ENCODE data around the gene HADHB. TPM values are rescaled to one million over a fixed set of nuclear protein-coding genes. Genes with fewer than 3 reads are reported as not detected.
"Not testable (repeated sequence)": the region's sequence is repeated elsewhere in the genome, so short reads cannot be mapped to it uniquely, and the experiment has no call there.

The HADHB gene
- total RNA-seq, 2 experiments from 2014 or later, result 59.1 to 63.5 TPM

DNA sequence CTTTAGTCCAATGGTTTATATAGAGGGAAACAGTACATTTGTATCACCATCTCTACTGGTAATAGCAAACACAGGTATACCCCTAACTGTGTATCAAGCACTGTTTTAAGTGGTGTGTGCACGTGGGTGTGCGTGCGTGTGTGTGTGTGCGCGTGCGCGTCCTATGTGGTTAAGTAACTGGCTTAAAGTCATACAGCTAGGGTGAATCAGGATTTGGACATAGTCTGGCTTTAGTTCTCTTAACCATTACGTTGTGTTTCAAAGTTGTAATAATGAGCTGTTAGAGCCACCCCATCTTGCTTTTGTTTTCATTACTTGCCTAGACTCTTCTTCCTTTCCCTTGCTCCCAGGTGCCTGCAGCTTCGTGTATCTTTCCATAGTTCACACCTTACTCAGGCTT lies 2.1 kb downstream of the HADHB start:
- H3K27ac Mint-ChIP-seq, result peak overlapping the region; percentile 4
- H3K9me3 Mint-ChIP-seq (ENCODE audit: insufficient read depth), result no peaks in the 10 kb centered on the region
- ChIA-PET POLR2A (interaction anchor here (0.6 to 4.7 kb wide), 3 partner anchors 10 to 1027 kb away, joined by 3 to 26 read pairs (median 3); partner anchors contain the start of genes ADGRF3 and SELENOI), CTCF (interaction anchor here (1.0 to 5.5 kb wide), 3 partner anchors 53 to 84 kb away, joined by 3 to 32 read pairs (median 3); no protein-coding TSS in a partner anchor)
- peaks cover 38% of the 10 kb centered on the region for H3K4me1 Mint-ChIP-seq (ENCODE audit: low read depth)
- peak overlapping the region; percentile 99 for H3K4me3 Mint-ChIP-seq
- ATAC-seq, result no peak
- DNase-seq, result peak; percentile 44
- H3K36me3 Mint-ChIP-seq (ENCODE audit: low read depth), result peaks cover 3% of the 10 kb centered on the region
- no peaks in the 10 kb centered on the region for H3K27me3 Mint-ChIP-seq (ENCODE audit: low read depth)

DNA sequence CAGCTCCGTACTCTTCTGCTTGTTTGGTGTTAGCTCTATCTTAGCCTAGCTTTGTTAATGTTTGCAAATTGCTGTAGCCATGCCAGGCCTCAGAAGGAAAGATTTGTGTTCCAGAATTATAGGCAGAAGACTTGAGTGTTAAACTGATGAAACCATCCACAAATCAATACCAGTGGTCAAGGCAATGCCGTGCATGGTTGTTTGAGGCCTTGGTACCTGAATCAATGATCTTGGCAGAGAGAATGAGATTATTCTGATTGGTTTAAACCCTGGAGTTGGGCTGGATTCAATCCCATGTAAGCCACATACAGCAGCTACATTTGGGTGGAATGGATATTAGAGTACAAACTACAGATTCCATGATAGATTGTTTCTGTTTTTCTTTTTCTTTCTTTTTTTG lies 4.9 kb downstream of the HADHB start:
- CTCF ChIA-PET, result no interaction called here
- POLR2A ChIA-PET, result no interaction called here
- Mint-ChIP-seq H3K27ac (no peak overlapping the region), H3K4me3 (no peak overlapping the region), H3K4me1 (ENCODE audit: low read depth) (peaks cover 27% of the 10 kb centered on the region), H3K27me3 (ENCODE audit: low read depth) (no peaks in the 10 kb centered on the region), H3K36me3 (ENCODE audit: low read depth) (peaks cover 2% of the 10 kb centered on the region), H3K9me3 (ENCODE audit: insufficient read depth) (no peaks in the 10 kb centered on the region)
- DNase-seq, result no peak
- no peak for ATAC-seq

DNA sequence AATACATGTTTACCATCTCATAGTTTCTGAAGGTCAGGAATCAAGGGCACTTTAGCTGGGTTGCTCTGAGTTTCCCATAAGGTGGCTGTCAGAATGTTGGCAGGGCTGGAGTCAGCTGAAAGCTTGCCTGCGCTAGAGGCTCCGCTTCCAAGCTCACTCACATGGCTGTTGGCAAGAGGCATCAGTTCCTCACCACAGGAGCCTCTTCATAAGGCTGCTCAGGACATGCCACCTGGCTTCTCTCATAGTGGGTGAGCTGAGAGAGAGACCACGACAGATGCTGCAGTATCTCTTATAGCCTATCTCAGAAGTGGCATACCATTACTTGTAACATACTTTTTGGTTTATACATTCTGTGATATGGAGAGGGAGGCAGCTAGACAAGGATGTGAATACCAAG lies 7.2 kb downstream of the HADHB start:
- peaks cover 7% of the 10 kb centered on the region for H3K4me1 Mint-ChIP-seq (ENCODE audit: low read depth)
- no peak overlapping the region for H3K27ac Mint-ChIP-seq
- CTCF ChIA-PET, result interaction anchor here (0.6 to 1.3 kb wide), 3 partner anchors 10 to 78 kb away, joined by 3 to 7 read pairs (median 3); no protein-coding TSS in a partner anchor
- DNase-seq (no peak), ATAC-seq (no peak)
- no peaks in the 10 kb centered on the region for H3K27me3 Mint-ChIP-seq (ENCODE audit: low read depth)
- peaks cover 10% of the 10 kb centered on the region for H3K36me3 Mint-ChIP-seq (ENCODE audit: low read depth)
- H3K9me3 Mint-ChIP-seq (ENCODE audit: insufficient read depth), result no peaks in the 10 kb centered on the region
- POLR2A ChIA-PET, result interaction anchor here (1.1 kb wide), 1 partner anchor 12 kb away, joined by 3 read pairs; no protein-coding TSS in a partner anchor
- H3K4me3 Mint-ChIP-seq, result no peak overlapping the region

DNA sequence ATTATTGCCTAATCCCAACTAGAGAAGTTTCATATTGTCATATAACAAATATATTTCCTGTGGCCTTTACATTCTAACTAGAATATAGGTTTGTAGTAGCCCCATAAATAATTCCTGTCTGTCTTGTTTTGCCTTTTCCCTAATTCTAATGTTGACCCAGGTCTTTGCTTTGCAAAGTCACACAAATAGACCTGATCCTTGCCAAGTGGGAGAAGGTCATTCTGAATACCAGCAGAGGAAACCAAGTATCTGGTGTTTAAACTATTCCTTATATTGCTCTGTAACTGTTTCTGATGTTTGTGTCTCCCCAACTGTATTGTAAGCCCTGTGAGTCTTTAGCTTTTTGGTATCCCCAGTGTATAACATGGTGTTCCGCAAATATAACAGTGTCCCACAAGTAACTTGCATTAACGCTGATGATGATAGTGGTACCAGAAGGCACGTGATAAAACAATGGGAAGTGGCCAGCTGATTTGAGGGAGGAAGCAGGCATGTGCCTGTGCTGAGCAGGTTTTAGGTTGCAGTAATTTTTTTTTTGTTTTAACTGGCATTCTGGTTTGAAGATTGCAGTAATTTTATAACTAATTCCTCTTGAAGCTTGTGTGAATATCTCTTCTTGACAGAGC lies 11.1 kb downstream of the HADHB start:
- DNase-seq, result no peak
- H3K36me3 Mint-ChIP-seq (ENCODE audit: low read depth), result peaks cover 14% of the 10 kb centered on the region

DNA sequence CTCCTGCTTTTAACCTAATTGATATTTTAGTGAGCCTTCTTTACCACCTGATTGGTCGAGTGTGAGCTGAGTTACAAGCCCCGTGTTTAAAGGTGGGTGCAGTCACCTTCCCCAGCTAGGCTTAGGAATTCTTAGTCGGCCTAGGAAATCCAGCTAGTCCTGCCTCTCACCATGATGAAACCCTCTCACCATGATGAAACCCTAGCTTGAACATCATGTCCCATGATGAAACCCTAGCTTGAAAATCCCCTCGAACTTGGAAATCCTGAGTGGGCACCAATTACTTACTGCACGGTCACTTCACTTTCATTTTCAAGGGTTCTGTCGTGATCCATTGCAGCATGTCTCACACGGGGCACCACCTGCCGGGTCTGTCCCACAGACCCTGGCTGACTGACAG lies 14.1 kb downstream of the HADHB start:
- H3K27ac Mint-ChIP-seq; POLR2A ChIA-PET; ATAC-seq; H3K9me3 Mint-ChIP-seq (ENCODE audit: insufficient read depth); H3K27me3 Mint-ChIP-seq (ENCODE audit: low read depth); H3K4me3 Mint-ChIP-seq; DNase-seq; H3K4me1 Mint-ChIP-seq (ENCODE audit: low read depth): not testable (repeated sequence)
- H3K36me3 Mint-ChIP-seq (ENCODE audit: low read depth), result peaks cover 18% of the 10 kb centered on the region
- CTCF ChIA-PET, result interaction anchor here (1.0 to 1.8 kb wide), 2 partner anchors 15 to 72 kb away, joined by 3 to 4 read pairs; no protein-coding TSS in a partner anchor

More for the DNA sequence above, 11.1 kb downstream of the HADHB start:
- ChIA-PET CTCF (interaction anchor here (1.1 kb wide), 2 partner anchors 12 to 70 kb away, joined by 3 to 6 read pairs; partner anchors contain the start of gene HADHA), POLR2A (no interaction called here)
- ATAC-seq, result no peak
- Mint-ChIP-seq H3K9me3 (ENCODE audit: insufficient read depth) (no peaks in the 10 kb centered on the region), H3K4me1 (ENCODE audit: low read depth) (peaks cover 4% of the 10 kb centered on the region), H3K4me3 (no peak overlapping the region), H3K27me3 (ENCODE audit: low read depth) (no peaks in the 10 kb centered on the region), H3K27ac (no peak overlapping the region)

DNA sequence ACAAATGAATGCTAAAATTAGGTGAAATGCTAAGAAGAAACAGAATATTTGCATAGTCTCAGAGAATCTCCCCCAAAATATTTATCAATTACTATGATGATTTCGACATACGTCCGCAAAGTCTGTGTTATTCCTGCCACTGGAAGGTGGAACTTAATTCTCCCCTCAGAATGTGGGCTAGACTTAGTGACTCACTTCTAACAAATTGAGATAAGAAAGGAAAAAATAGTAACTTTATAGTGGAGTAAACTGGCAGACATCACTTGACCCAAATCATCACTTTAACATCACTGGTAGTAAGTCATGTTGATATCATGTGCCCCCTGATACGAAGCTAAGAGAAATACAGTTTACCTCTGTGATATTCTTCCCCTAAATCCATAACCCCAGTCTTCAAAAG lies 23.5 kb downstream of the HADHB start:
- POLR2A ChIA-PET, result no interaction called here
- H3K4me1 Mint-ChIP-seq (ENCODE audit: low read depth), result peaks cover 3% of the 10 kb centered on the region
- CTCF ChIA-PET, result no interaction called here

DNA sequence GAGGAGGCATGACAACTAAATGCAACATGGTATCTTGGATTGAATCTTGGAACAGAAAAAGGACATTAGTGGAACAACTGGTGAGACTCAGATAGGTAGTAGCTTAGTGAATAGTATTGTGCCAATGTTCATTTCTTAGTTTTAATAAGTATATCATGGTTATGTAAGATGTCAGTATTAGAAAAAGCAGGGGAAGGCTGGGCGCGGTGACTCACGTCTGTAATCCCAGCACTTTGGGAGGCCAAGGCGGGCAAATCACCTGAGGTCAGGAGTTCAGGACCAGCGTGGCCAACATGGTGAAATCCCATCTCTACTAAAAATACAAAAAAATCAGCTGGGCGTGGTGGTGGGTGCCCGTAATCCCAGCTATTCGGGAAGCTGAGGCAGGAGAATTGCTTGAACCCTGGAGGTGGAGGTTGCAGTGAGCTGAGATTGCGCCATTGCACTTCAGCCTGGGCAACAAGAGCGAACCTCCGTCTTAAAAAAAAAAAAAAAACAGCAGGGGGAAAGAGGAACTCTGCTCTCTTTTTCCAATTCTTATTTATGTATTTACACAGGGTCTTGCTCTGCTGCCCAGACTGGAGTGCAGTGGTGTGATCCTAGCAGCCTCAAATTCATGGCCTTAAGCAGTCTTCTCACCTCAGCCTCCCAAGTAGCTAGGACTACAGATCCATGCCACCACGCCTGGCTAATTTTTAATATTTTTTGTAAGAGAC lies 24.1 kb downstream of the HADHB start:
- ATAC-seq; H3K4me3 Mint-ChIP-seq; H3K9me3 Mint-ChIP-seq (ENCODE audit: insufficient read depth); H3K27me3 Mint-ChIP-seq (ENCODE audit: low read depth); H3K4me1 Mint-ChIP-seq (ENCODE audit: low read depth); CTCF ChIA-PET; H3K27ac Mint-ChIP-seq; DNase-seq: not testable (repeated sequence)
- H3K36me3 Mint-ChIP-seq (ENCODE audit: low read depth), result peaks cover 14% of the 10 kb centered on the region
- POLR2A ChIA-PET, result interaction anchor here (0.5 kb wide), 1 partner anchor 441 kb away, joined by 3 read pairs; no protein-coding TSS in a partner anchor

More for the DNA sequence above, 23.5 kb downstream of the HADHB start:
- H3K36me3 Mint-ChIP-seq (ENCODE audit: low read depth), result peaks cover 15% of the 10 kb centered on the region
- no peaks in the 10 kb centered on the region for H3K27me3 Mint-ChIP-seq (ENCODE audit: low read depth)
- no peak overlapping the region for H3K4me3 Mint-ChIP-seq
- DNase-seq (no peak), ATAC-seq (no peak)
- no peaks in the 10 kb centered on the region for H3K9me3 Mint-ChIP-seq (ENCODE audit: insufficient read depth)
- no peak overlapping the region for H3K27ac Mint-ChIP-seq

DNA sequence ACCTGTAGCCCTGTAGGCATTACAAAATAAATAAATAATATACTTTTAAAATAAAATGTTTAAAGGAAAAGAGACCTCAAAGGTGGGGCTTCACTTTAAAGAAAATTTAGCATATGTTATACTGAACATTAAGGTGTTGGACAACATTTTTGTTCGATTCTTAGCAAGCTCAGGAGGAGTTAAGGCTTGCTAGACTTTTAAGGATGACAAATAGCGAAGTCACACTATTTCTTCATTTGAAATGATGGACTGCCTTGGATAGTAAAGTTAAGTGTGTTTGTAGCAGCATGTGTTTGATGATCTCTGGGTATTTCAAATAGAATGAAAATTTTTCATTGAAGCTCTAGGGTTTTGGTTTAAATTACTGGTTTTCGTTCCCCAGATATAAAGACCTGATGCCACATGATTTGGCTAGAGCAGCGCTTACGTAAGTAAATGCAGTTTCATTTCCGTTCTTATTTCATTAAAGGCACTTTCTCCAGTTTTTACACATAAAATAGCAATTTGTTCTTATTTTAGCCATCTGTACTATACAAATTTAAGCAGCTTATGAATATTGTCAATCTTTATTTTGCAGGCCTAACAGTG lies 24.9 kb downstream of the HADHB start:
- ChIA-PET POLR2A (interaction anchor here (0.5 kb wide), 1 partner anchor 442 kb away, joined by 3 read pairs; no protein-coding TSS in a partner anchor), CTCF (no interaction called here)
- Mint-ChIP-seq H3K27ac (no peak overlapping the region), H3K27me3 (ENCODE audit: low read depth) (no peaks in the 10 kb centered on the region), H3K4me1 (ENCODE audit: low read depth) (peaks cover 6% of the 10 kb centered on the region), H3K9me3 (ENCODE audit: insufficient read depth) (no peaks in the 10 kb centered on the region), H3K4me3 (no peak overlapping the region), H3K36me3 (ENCODE audit: low read depth) (peaks cover 15% of the 10 kb centered on the region)
- DNase-seq (no peak), ATAC-seq (no peak)

DNA sequence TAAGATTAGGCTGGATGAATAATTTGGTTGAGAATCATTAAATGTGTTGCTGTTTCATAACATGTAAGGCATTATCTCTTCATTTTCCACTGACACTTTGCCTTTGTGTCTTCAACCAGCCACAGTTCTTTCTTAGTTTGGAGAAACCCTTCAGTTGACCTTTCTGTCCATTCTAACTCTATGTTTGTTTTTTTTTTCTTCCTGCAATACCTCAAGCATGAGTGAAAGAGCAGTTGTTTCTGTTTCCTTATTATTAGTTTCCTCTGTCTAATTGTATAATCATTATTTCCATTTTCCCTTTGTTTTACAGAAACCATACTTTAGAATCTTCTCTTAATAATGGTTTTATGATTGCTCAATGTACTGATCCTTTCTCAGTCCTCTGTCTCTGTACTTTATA lies 25.6 kb downstream of the HADHB start:
- Mint-ChIP-seq H3K4me3 (no peak overlapping the region), H3K4me1 (ENCODE audit: low read depth) (peaks cover 6% of the 10 kb centered on the region), H3K27ac (no peak overlapping the region), H3K36me3 (ENCODE audit: low read depth) (peaks cover 15% of the 10 kb centered on the region), H3K9me3 (ENCODE audit: insufficient read depth) (no peaks in the 10 kb centered on the region), H3K27me3 (ENCODE audit: low read depth) (no peaks in the 10 kb centered on the region)
- no peak for ATAC-seq
- no peak for DNase-seq
- POLR2A ChIA-PET, result no interaction called here
- CTCF ChIA-PET, result no interaction called here

DNA sequence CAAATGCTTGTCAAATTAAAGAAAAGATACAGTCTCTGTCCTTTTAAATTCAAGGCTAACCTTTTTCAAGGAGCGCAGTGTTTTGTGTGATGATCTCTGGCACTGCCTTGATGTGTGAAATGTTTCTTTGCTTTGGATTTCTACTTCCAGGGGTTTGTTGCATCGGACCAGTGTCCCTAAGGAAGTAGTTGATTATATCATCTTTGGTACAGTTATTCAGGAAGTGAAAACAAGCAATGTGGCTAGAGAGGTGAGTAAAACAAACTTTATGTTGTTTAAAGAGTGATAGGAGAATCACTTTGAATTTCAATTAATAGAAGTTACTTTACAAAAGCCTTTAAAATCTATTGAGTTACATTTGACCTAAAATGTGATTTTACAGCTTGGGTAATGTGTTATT lies 28.8 kb downstream of the HADHB start:
- Mint-ChIP-seq H3K4me1 (ENCODE audit: low read depth) (peaks cover 6% of the 10 kb centered on the region), H3K36me3 (ENCODE audit: low read depth) (peaks cover 15% of the 10 kb centered on the region), H3K9me3 (ENCODE audit: insufficient read depth) (no peaks in the 10 kb centered on the region), H3K27ac (no peak overlapping the region), H3K27me3 (ENCODE audit: low read depth) (no peaks in the 10 kb centered on the region), H3K4me3 (no peak overlapping the region)
- ATAC-seq, result no peak
- ChIA-PET CTCF (interaction anchor here (0.6 to 1.1 kb wide), 2 partner anchors 56 kb away, joined by 3 read pairs; no protein-coding TSS in a partner anchor), POLR2A (no interaction called here)
- no peak for DNase-seq

DNA sequence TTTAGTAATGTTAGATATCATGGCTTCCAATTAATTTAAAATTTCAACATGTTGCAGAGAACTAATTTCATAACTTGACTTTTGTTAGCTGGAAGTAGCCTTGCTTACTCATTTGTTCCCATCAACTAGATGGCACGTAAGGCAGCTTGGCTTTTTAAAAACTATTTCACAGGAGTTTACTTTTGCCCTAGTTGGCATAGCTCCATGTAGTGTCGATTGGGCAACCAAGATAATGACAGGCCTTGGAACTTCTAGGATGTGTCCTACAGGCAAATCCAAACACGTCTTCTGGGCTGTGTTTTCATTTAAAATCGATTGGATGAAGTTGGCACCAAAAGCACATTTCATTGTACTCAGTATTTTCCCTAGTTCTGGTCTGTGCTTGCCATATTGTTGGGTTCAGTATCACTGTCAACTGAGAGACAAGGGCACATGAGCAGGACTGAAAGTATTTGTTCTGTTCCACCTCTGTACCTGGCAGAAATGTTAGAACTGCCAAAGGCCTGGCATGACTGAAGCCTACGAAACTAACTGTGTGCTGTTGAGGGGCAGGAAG lies 29.4 kb downstream of the HADHB start:
- Mint-ChIP-seq H3K27me3 (ENCODE audit: low read depth) (no peaks in the 10 kb centered on the region), H3K4me1 (ENCODE audit: low read depth) (peaks cover 6% of the 10 kb centered on the region), H3K36me3 (ENCODE audit: low read depth) (peaks cover 22% of the 10 kb centered on the region), H3K4me3 (no peak overlapping the region), H3K9me3 (ENCODE audit: insufficient read depth) (no peaks in the 10 kb centered on the region), H3K27ac (no peak overlapping the region)
- ATAC-seq (no peak), DNase-seq (no peak)
- POLR2A ChIA-PET, result no interaction called here
- CTCF ChIA-PET, result interaction anchor here (0.6 to 1.1 kb wide), 2 partner anchors 55 to 57 kb away, joined by 3 read pairs; no protein-coding TSS in a partner anchor

Data from activated CD8-positive, alpha-beta T cell treated with anti-CD3 and anti-CD28 coated beads, Interleukin-2, amount 10 ng/mL, durations not matched to agents 7 days and 5 days (primary cell).